ENCODE data around the gene TSPAN33.

Gene TSPAN33

GRCh38 chr7:129188372-129188891 is 43.9 kb downstream of the TSPAN33 start, which contains the start of gene SMO (continued):
- TF ChIP-seq ZNF560 (tag by site-specific recombination; IDR thresholded peaks at IDR 0.05; ENCODE audit: borderline replicate concordance) (no peak), ZNF830 (tag by site-specific recombination; IDR thresholded peaks at IDR 0.05; ENCODE audit: low read depth) (no peak), ZNF37A (tag by site-specific recombination; IDR thresholded peaks at IDR 0.05) (no peak), ZNF654 (tag by site-specific recombination; IDR thresholded peaks at IDR 0.05; ENCODE audit: low read depth) (no peak), ZNF324 (tag by site-specific recombination; IDR thresholded peaks at IDR 0.05) (peak; percentile 83; the same call in 1 of the 2 replicates), ZNF571 (tag by site-specific recombination; IDR thresholded peaks at IDR 0.05) (no peak), GLI4 (tag by site-specific recombination; IDR thresholded peaks at IDR 0.05) (no peak), BCL11B (tag by site-specific recombination; IDR thresholded peaks at IDR 0.05; ENCODE audit: low read depth) (0 out of 2 replicates have a peak, but pooled peaks have one; percentile 53), ZNF138 (tag by site-specific recombination; IDR thresholded peaks at IDR 0.05; ENCODE audit: borderline replicate concordance) (no peak), ZNF280D (tag by site-specific recombination; IDR thresholded peaks at IDR 0.05) (no peak), ZNF426 (tag by site-specific recombination; IDR thresholded peaks at IDR 0.05) (no peak), ZBTB21 (tag by site-specific recombination; IDR thresholded peaks at IDR 0.05) (no peak), ZNF777 (tag by site-specific recombination; IDR thresholded peaks at IDR 0.05; ENCODE audit: borderline replicate concordance) (no peak), ZNF311 (tag by site-specific recombination; IDR thresholded peaks at IDR 0.05; ENCODE audit: borderline replicate concordance) (no peak), ZNF747 (tag by site-specific recombination; IDR thresholded peaks at IDR 0.05) (no peak), OVOL3 (tag by site-specific recombination; IDR thresholded peaks at IDR 0.05) (no peak), ZNF48 (tag by site-specific recombination; IDR thresholded peaks at IDR 0.05) (no peak), ZNF792 (tag by site-specific recombination; IDR thresholded peaks at IDR 0.05) (no peak), ZNF350 (tag by site-specific recombination; IDR thresholded peaks at IDR 0.05) (no peak), HOXA7 (CRISPR knock-in tag; IDR thresholded peaks at IDR 0.05; ENCODE audit: borderline replicate concordance) (no peak), KLF10 (tag by site-specific recombination; IDR thresholded peaks at IDR 0.05) (no peak), HIC1 (tag by site-specific recombination; IDR thresholded peaks at IDR 0.05) (no peak), ZNF660 (tag by site-specific recombination; IDR thresholded peaks at IDR 0.05) (peak; percentile 20; the same call in 1 of the 2 replicates), ZSCAN16 (tag by site-specific recombination; IDR thresholded peaks at IDR 0.05) (no peak), ZEB2 (tag by site-specific recombination; IDR thresholded peaks at IDR 0.05) (peak; percentile 54; the same call in 1 of the 2 replicates), BCL11A (tag by site-specific recombination; IDR thresholded peaks at IDR 0.05; ENCODE audit: low read depth) (no peak), ZNF302 (tag by site-specific recombination; IDR thresholded peaks at IDR 0.05; ENCODE audit: low read depth) (no peak), ZNF26 (tag by site-specific recombination; IDR thresholded peaks at IDR 0.05) (no peak), ZNF639 (tag by site-specific recombination; IDR thresholded peaks at IDR 0.05) (no peak), ZNF513 (tag by site-specific recombination; IDR thresholded peaks at IDR 0.05) (peak; percentile 44; the same call in 1 of the 2 replicates), MZF1 (tag by site-specific recombination; IDR thresholded peaks at IDR 0.05; ENCODE audit: borderline replicate concordance) (peak; percentile 73; the same call in 1 of the 2 replicates), ZNF530 (tag by site-specific recombination; IDR thresholded peaks at IDR 0.05; ENCODE audit: low read depth) (no peak)

Measured in HEK293 (cell line).